ENCODE results near the gene XIST.
"Not testable (repeated sequence)": the region's sequence is repeated elsewhere in the genome, so short reads cannot be mapped to it uniquely, and the experiment has no call there.

XIST gene

GRCh38 chrX:73799888-73800287, 52.6 kb downstream of the XIST start:
- DNase-seq (ENCODE audit: low read depth): no peak

GRCh38 chrX:73792511-73792910, 60.0 kb downstream of the XIST start:
- DNase-seq (ENCODE audit: low read depth): not testable (repeated sequence)

GRCh38 chrX:73785493-73785892, 67.0 kb downstream of the XIST start:
- no peak for DNase-seq (ENCODE audit: low read depth)
